GM12878 (cell line): ENCODE results near the gene RAMP1. TPM values are rescaled to one million over a fixed set of nuclear protein-coding genes. Genes with fewer than 3 reads are reported as not detected.

Source experiments
- ATAC-seq: fragments of 200-7000 bp; cut with Tn5 transposase; 3 replicates; pipeline ENCODE4 v1.9.1; 2020; ENCODE audit warnings: mild to moderate bottlenecking, moderate library complexity
- BruUV-seq: library from RNA; stranded (reverse); fragments of 400-500 nt; replicated peaks from 2 replicates; lab custom pipeline; 2021; lab: Mats Ljungman, UMichigan
- CTCF ChIA-PET: fragments of 300-600 bp; sonication (Branson Sonifier 250); formaldehyde crosslinking; extraction: SDS; loops from one replicate; lab custom pipeline; 2021; ENCODE audit warnings: inconsistent platforms; lab: Yijun Ruan, JAX
- POLR2A ChIA-PET: fragments of 350-600 bp; formaldehyde crosslinking; extraction: SDS; loops from one replicate; lab custom pipeline; 2021; ENCODE audit warnings: inconsistent platforms; lab: Charles Lee
- RAD21 ChIA-PET: fragments of 300-600 bp; sonication (Branson Sonifier 250); formaldehyde crosslinking; loops from one replicate; lab custom pipeline; 2023; ENCODE audit warnings: antibody characterized with exemption; ENCODE audit not compliant: unreplicated experiment; lab: Charles Lee
- SMC1A ChIA-PET: fragments of 300-600 bp; sonication (Branson Sonifier 250); formaldehyde crosslinking; loops from one replicate; lab custom pipeline; 2023; ENCODE audit not compliant: unreplicated experiment, uncharacterized antibody; lab: Charles Lee
- DNase-seq: peaks from one replicate; pipeline ENCODE4 v3.0.0-alpha.2; 2011; ENCODE audit warnings: low read depth, low spot score
- FAIRE-seq: peaks from 3 replicates; lab custom pipeline; 2011; peaks lifted over from hg19 to GRCh38; lab: Jason Lieb, UNC
- H2AFZ ChIP-seq: 2 replicates; pipeline ENCODE4 v1.6.0; 2011; ENCODE audit warnings: low read depth, low read length, control low read depth; ENCODE audit not compliant: control insufficient read depth
- H3K27ac ChIP-seq: 2 replicates; pipeline ENCODE4 v1.5.1; 2011; ENCODE audit warnings: control low read depth; ENCODE audit not compliant: control insufficient read depth, insufficient read depth
- H3K27me3 ChIP-seq, 2 experiments: replicated peaks in 1 of 2; 2 replicates each; pipeline versions ENCODE4 v1.6.0 to v1.6.1; 2011; ENCODE audit warnings: low read length in 1 of 2; ENCODE audit not compliant: control insufficient read depth in 2 of 2, insufficient read depth in 2 of 2
- H3K36me3 ChIP-seq, 2 experiments: 2 replicates each; pipeline ENCODE4 v1.5.1; 2011; ENCODE audit warnings: low read length in 1 of 2; ENCODE audit not compliant: control insufficient read depth in 2 of 2, insufficient read depth in 2 of 2
- H3K4me1 ChIP-seq: 2 replicates; pipeline ENCODE4 v1.6.1; 2011; ENCODE audit warnings: mild to moderate bottlenecking, low read length, moderate library complexity, mixed read lengths; ENCODE audit not compliant: control insufficient read depth, insufficient read depth
- H3K4me2 ChIP-seq: 2 replicates; pipeline ENCODE4 v1.6.0; 2011; ENCODE audit warnings: control low read depth; ENCODE audit not compliant: control insufficient read depth, insufficient read depth
- H3K4me3 ChIP-seq: fragments of 200-600 bp; sonication (generic); 2 replicates; pipeline ENCODE4 v1.5.1; 2016
- H3K79me2 ChIP-seq: 2 replicates; pipeline ENCODE4 v1.6.0; 2011; ENCODE audit warnings: low read length; ENCODE audit not compliant: control insufficient read depth, insufficient read depth
- H3K9ac ChIP-seq: 2 replicates; pipeline ENCODE4 v1.8.0; 2011; ENCODE audit warnings: low read length, control low read depth, mixed read lengths; ENCODE audit not compliant: control insufficient read depth, insufficient read depth
- H3K9me3 ChIP-seq: replicated peaks from 3 replicates; pipeline ENCODE4 v1.5.1; 2011; ENCODE audit warnings: mild to moderate bottlenecking, low read length; ENCODE audit not compliant: control insufficient read depth, insufficient read depth
- H4K20me1 ChIP-seq: 2 replicates; pipeline ENCODE4 v1.6.0; 2011; ENCODE audit not compliant: control insufficient read depth, insufficient read depth
- CHD4 ChIP-seq: fragments of 200-600 bp; sonication (generic); IDR thresholded peaks from 2 replicates; pipeline ENCODE4 v1.6.1; 2016; ENCODE audit warnings: mild to moderate bottlenecking
- CUX1 ChIP-seq: IDR thresholded peaks from 2 replicates; pipeline ENCODE4 v1.6.1; 2012; ENCODE audit warnings: improper control_type of control experiment, low read depth, low read length; ENCODE audit not compliant: insufficient replicate concordance
- E4F1 ChIP-seq: fragments of 450-650 bp; IDR thresholded peaks from 2 replicates; pipeline ENCODE4 v1.6.1; 2018; ENCODE audit warnings: borderline replicate concordance, mild to moderate bottlenecking; ENCODE audit not compliant: partially characterized antibody
- IKZF1 ChIP-seq: fragments of 450-650 bp; conservative IDR thresholded peaks from 2 replicates; pipeline ENCODE4 v1.6.1; 2017; ENCODE audit warnings: antibody characterized with exemption, mild to moderate bottlenecking
- IKZF2 ChIP-seq, 2 experiments: fragments of 450-650 bp; IDR thresholded peaks; 2 replicates each; pipeline ENCODE4 v1.6.1; 2017; ENCODE audit warnings: mild to moderate bottlenecking in 2 of 2, moderate library complexity in 2 of 2
- IRF3 ChIP-seq: fragments of 450-650 bp; IDR thresholded peaks from 2 replicates; pipeline ENCODE4 v1.6.1; 2014; ENCODE audit warnings: mild to moderate bottlenecking
- KAT2A ChIP-seq: conservative IDR thresholded peaks from 2 replicates; pipeline ENCODE4 v1.6.1; 2011; ENCODE audit warnings: low read depth, low read length; ENCODE audit not compliant: control insufficient read depth
- NFIC ChIP-seq: IDR thresholded peaks from 2 replicates; pipeline ENCODE4 v1.6.1; 2012; ENCODE audit warnings: low read depth, mild to moderate bottlenecking, inconsistent platforms, low read length, moderate library complexity
- NFXL1 ChIP-seq: fragments of 450-650 bp; IDR thresholded peaks from 2 replicates; pipeline ENCODE4 v1.6.1; 2017; ENCODE audit warnings: antibody characterized with exemption, mild to moderate bottlenecking, borderline replicate concordance
- NFYB ChIP-seq: IDR thresholded peaks from 2 replicates; pipeline ENCODE4 v1.6.1; 2011; ENCODE audit warnings: low read depth, mild to moderate bottlenecking, low read length, improper control_type of control experiment, moderate library complexity; ENCODE audit not compliant: insufficient read depth
- NRF1 ChIP-seq: conservative IDR thresholded peaks from 2 replicates; pipeline ENCODE4 v1.6.1; 2011; ENCODE audit warnings: mild to moderate bottlenecking, low read depth, low read length, improper control_type of control experiment
- PML ChIP-seq: IDR thresholded peaks from 2 replicates; pipeline ENCODE4 v1.6.1; 2012; ENCODE audit warnings: low read length, inconsistent platforms
- RBBP5 ChIP-seq: fragments of 200-600 bp; sonication (generic); conservative IDR thresholded peaks from 2 replicates; pipeline ENCODE4 v1.6.1; 2016
- SIX5 ChIP-seq: IDR thresholded peaks from 2 replicates; pipeline ENCODE4 v1.6.1; 2011; ENCODE audit warnings: mild to moderate bottlenecking, low read depth, low read length, moderate library complexity; ENCODE audit not compliant: severe bottlenecking
- TCF3 ChIP-seq: IDR thresholded peaks from 2 replicates; pipeline ENCODE4 v1.6.1; 2012; ENCODE audit warnings: low read depth, mild to moderate bottlenecking, low read length, borderline replicate concordance; ENCODE audit not compliant: insufficient read depth
- ZNF24 ChIP-seq: fragments of 450-650 bp; IDR thresholded peaks from 2 replicates; pipeline ENCODE4 v1.6.1; 2017; ENCODE audit warnings: antibody characterized with exemption, mild to moderate bottlenecking
- WGBS: methylation state at CpG from one replicate; pipeline ENCODE4 v1.1.6; 2016; ENCODE audit warnings: low lambda C conversion rate; ENCODE audit not compliant: insufficient replicate concordance, insufficient coverage; ENCODE audit errors: missing lambda C conversion rate; 5-methylcytosine and 5-hydroxymethylcytosine counted together
- in situ Hi-C: fragments of 300-500 bp; cut with MboI; formaldehyde crosslinking; loops from 9 replicates; pipeline ENCODE4 v1.14.3; 2018; ENCODE audit warnings: mixed read lengths
- intact Hi-C: fragments of 100-400 bp; cut with micrococcal nuclease; formaldehyde crosslinking; loops from one replicate; pipeline ENCODE4 v1.14.2; 2022; ENCODE audit not compliant: unreplicated experiment
- polyA plus RNA-seq, 11 experiments: library from polyadenylated mRNA; depleted of rRNA in 4 of 11; unstranded in 6 of 11; stranded (reverse) in 5 of 11; fragments of >200 nt; fragmentation: Nextera tagmentation in 4 of 11; fragmentation: Illumina TruSeq in 1 of 11; extraction: Ambion mirVana in 4 of 11; extraction: Trizol in 1 of 11; gene quantifications; 1 replicate in 1 of 11; 2 replicates in 10 of 11; pipeline versions ENCODE4 v1.2.1 to v1.2.3, GENCODE V29; 2011 to 2016; ENCODE audit warnings: inconsistent platforms in 2 of 11, missing spikeins in 2 of 11, low read depth in 1 of 11
- total RNA-seq, 4 experiments: library from RNA; depleted of rRNA in 3 of 4; stranded (reverse); fragments of >200 nt in 3 of 4; fragmentation: Illumina TruSeq in 1 of 4; extraction: Trizol in 1 of 4; gene quantifications; 2 replicates each; pipeline versions ENCODE4 v1.2.1 to v1.2.3, GENCODE V29; 2013 to 2021

RAMP1 gene
- total and polyA plus RNA-seq, 10 of the 15 experiments (the other 5 are each of a cell fraction or from before 2014, with no cell fraction given), result 0.11 to 0.19 (median 0.12) TPM; not detected in 7

GRCh38 chr2:237824085-237824484 is 35.3 kb upstream of the RAMP1 start:
- whole genome bisulfite sequencing, result 72% methylated on average over 6 of the region's 6 CpGs
- Histone ChIP-seq H4K20me1 (no peaks in the 10 kb centered on the region), H3K4me1 (no peaks in the 10 kb centered on the region; the same call in 1 of the 2 replicates), H3K79me2 (no peaks in the 10 kb centered on the region), H3K9me3 (no peaks in the 10 kb centered on the region), H2AFZ (no peak overlapping the region), H3K27me3 (no peaks in the 10 kb centered on the region), H3K9ac (no peak overlapping the region), H3K36me3 (no peaks in the 10 kb centered on the region), H3K4me2 (no peak overlapping the region), H3K4me3 (no peak overlapping the region), H3K27ac (no peak overlapping the region)
- ChIA-PET SMC1A (no interaction called here), POLR2A (interaction anchor here (0.6 kb wide), 1 partner anchor 59 kb away, joined by 4 read pairs; no protein-coding TSS in a partner anchor), CTCF (no interaction called here), RAD21 (no interaction called here)
- FAIRE-seq, result no peak
- no peak for DNase-seq
- no peak for ATAC-seq
- no TSS peak for BruUV-seq
- in situ Hi-C loops, result no loop called here
- intact Hi-C loops, result no loop called here
- TF ChIP-seq IKZF1 (no peak), PML (no peak), ZNF24 (no peak), NFIC (no peak), IKZF2 (IDR thresholded peaks at IDR 0.05) (no peak), E4F1 (no peak), CHD4 (no peak), TCF3 (no peak), NRF1 (no peak), RBBP5 (no peak), SIX5 (no peak), KAT2A (no peak), CUX1 (no peak), NFXL1 (no peak), NFYB (no peak), IRF3 (no peak)
